T1000 (cell line): ENCODE data around the gene NR2C2AP.
"Not testable (repeated sequence)": the region's sequence is repeated elsewhere in the genome, so short reads cannot be mapped to it uniquely, and the experiment has no call there.

Source experiments
- DNase-seq: peaks from one replicate; lab custom pipeline; 2025; ENCODE audit warnings: mixed read lengths; lab: John Stamatoyannopoulos, UW

The NR2C2AP gene

DNA sequence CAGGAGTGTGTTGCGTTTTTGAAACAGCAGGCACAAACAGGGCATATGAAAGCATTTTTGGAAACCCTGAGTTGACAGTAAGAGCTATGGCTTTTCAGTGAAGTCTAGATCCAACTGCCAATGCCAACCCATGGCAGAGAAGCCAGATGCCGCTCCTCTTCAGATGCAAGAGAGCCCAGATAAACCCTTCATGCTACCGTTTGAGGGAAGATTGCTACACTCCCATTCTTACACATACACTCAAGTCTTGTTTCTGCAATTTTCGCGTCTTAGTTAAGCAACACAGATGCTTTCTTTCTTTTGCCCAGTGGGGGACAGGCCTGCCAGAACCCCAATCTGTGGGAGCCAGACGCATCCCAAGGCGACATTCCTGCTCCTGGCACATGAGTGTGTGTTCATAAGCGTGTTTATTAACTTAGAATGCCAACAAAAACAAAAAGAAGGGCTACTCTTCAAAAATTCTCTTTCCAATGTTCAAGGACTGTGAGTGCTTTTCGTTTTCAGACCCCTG lies 21.7 kb downstream of the NR2C2AP start:
- DNase-seq, result no peak

DNA sequence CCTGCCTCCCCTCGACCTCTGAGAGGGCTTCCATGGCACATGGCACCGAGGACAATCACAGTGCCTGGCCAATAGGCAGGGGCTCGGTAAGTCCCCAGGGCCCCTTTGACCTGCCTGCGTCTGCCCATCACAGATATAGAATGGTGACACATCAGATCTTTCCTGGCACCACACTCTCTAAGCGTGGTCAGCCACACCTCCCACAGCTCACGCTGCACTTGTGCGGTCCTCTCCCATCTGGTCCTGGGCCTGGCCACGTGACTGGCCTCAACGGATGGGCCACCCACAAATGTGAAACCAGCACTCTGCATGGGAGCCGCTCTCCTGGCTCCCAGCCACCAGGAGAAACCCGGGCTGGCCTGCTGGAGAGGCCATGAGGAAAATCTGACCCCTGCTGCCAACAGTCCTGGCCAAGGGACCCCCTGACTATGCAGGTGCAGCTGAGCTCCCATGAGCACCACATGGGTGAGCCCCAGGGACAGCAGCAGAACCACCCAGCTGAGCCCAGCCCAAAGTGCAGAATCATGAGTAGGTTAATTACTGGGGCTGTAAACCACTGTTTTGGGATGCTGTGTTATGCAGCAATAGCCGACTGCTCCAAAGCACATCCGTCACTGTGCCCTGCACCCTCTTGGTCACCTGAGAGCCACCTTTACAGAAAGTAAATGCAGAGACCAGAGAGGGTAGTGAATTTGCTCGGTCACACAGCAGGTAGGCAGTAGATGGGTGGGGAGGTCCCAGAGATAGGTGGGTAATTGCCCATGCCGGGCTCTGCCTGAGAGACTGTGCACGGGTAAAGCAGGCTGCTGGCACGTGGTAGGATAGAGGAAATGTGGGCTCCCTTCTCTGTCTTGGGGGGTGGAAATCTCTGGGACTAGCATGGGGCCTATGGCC lies 23.4 kb downstream of the NR2C2AP start:
- DNase-seq, result no peak

DNA sequence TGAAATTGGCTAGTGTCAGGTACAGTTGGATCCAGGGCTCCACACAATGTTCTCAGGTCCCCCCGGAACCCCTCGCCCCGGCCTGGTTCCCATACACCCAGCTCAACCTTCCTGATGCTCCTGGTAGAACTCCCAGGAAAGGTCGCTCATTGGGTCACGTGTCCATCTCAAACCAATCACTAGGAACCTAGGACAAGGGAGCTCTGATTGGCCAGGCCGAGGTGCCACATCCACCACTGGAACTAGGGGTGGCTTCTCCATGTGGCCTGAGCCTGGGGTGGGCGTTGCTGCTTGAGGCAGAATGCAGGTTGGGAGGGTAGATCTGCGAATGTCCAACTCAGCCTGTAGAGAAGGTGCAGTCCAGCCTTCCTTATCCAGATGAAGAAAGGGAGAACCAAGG lies 26.3 kb downstream of the NR2C2AP start:
- DNase-seq, result no peak

DNA sequence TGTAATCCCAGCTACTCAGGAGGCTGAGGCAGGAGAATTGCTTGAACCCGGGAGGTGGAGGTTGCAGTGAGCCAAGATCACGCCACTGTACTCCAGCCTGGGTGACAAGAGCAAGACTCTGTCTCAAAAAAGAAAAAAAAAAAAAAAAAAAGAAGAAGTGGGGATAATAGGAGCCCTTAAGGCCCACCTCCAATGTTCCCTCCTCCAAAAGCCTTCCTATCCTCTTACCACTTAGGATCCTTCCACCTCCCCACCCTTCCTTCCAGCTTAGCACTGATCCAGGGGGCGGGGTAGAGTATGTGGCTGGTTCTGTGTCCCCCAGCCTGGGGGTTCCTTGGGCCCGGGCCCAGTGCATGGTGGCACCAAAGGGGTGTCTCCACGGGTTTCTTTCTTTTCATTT lies 30.0 kb downstream of the NR2C2AP start:
- DNase-seq, result not testable (repeated sequence)

DNA sequence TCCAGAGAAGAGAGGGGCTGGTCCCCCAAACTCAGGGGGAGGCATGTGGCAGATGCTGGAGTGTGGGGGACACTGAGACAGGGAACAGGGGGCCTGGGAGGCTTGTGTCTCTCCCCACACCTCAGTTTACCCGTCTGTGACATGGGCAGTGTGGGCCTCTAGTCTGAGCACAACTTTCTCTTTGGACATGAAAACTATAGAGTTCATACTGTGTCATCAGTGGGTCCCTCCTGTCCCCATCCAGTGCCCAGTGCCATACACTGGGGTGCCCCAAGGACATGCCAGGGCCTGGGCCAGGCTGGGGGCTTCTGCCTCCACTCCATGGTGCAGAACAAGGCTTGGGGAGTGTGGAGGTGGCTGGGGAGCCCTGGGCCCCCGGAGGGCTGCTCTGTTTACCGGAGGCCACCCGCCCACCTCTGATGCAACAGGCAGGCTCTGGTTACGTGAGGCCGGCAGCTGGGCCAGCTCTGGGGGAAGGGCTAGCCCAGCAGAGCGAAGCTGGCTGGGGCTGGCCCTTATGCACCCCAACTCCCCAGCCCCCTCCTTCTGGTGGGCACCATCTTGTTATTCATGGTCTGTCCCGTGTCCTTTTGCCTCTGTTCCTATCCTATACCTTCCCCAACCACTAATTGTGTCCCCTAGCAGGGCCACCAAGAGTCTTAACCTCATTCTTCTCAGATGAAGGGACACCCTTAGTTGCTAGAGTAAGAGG lies 31.2 kb downstream of the NR2C2AP start:
- no peak for DNase-seq

DNA sequence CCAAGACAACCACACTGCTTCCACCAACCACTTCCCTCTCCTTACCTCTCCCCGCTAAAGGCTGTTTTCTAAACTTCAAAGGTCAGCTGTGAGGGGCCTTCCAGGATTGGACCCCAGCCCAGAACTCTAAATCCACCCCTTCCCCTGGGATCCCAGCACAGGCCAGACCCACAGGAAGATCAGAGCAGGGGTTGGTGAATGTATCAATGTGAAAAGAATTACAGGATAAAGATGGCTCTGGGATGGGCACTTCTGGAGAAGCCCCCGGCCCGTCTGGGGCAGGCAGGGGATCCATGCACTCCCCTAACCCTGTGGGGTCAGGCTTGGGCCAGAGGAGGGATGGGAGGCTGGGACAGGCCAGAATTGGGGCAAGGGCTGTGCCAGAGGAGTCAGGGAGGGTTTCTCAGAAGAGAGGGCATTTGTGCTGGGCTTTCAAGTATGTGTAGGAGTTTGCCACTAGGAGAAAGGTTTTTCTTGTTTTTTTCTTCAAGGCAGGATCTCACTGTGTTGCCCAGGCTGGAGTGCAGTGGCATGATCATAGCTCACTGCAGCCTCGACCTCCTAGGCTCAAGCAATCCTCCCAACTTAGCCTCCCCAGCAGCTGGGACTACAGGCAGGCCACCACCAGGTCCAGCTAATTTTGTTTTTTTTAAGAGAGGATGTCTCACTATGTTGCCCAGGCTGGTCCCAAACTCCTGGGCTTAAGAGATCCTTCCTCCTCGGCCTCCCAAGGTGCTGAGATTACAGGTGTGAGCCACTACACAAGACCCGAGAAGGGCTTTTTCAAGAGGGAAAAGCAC lies 32.1 kb downstream of the NR2C2AP start:
- DNase-seq, result no peak

DNA sequence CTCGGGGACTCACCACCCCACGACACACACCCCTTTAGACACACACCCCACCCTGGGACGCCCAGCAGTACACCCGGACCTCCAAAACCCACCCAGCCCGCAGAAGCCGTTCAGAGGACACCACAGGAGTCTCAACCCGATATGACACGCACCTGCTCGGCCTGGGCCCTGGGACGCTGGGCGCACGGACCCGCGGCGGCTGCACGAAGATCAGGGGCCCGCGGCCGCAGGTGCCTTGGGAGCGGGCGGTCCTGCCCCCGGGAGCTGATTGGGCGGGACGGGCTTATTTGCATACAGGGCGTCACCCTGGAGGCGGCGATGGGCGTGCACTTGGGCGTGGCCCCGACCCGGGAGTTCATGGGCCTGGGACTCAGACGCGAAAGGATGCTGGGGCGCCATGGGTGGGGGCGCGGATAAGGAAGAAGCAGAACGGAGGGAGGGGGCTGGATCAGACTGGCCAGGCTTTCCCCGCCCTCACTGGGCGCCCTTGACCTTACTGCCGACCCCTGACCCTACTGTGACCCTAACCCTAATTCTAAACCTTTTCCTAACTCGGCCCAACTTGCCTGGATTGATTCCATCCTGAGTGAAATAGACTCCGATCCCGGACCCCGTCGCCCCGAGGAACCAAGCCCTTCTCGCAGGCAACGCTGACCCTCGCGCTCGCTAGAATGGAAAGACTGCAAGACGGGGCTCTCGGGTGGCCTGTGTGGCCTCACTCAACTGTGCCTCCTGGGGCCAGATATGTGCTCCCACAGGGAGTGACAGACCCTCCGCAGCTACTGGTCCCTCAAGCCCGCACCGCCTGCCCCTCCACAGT lies 33.0 kb downstream of the NR2C2AP start, which contains the start of gene MEF2B:
Gene MEF2B (minus strand): TSS at position 211 of the 820 bp plus-strand sequence. CDS start 19,528 bp downstream, outside the sequence.
- DNase-seq, result no peak

DNA sequence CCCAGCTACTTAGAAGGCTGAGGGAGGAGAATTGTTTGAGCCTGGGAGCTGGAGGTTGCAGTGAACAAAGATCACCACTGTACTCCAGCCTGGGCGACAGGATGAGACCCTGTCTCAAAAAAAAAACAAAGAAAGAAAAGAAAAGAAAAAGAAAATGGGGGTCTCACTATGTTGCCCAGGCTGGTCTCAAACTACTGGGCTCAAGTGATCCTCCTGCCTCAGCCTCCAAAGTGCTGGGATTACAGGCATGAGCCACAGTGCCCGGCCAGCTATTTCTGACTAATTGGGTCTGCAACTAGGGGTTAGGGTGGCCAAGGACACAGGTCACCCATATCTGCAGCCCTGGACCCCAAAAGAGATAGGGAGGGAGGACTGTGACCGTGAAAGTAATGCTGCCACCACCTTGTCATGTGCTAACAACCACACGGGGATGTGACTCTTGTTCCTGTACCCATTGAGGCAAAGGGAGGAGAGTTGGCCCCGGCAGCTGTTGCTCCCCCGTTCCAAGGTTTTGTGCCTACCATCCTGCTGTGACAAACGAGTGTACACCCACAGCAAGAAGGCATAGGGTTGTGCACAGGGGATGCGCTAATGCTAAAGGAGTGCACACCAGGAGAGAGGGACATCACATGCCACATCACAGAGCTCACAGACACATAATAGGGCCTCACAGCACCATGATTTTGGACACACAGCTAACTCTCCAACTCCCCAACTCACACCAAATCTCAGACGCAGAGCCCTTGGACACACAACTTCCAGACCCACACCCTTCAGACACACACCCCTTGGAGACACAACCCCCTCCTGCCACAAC lies 33.8 kb downstream of the NR2C2AP start:
- DNase-seq, result no peak

DNA sequence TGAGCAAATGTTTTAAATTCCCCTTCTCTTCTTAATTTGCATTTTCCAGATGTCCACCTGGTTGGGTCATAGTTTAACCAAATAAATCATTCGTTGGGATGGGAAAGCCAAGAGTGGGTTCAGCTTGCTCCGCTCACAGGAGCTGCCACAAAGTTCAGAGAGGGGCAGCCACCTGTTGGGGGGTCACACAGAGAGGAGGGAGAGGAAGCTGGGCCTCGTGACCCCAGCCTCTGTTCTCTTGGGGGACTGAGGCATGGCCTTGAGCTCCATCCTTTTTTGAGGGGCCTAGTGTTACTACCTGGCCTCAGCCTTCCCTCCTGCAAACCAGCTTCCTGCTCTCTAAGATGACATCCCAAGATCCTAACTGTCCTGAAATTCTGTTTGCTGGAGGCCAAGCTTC lies 35.6 kb downstream of the NR2C2AP start:
- no peak for DNase-seq

DNA sequence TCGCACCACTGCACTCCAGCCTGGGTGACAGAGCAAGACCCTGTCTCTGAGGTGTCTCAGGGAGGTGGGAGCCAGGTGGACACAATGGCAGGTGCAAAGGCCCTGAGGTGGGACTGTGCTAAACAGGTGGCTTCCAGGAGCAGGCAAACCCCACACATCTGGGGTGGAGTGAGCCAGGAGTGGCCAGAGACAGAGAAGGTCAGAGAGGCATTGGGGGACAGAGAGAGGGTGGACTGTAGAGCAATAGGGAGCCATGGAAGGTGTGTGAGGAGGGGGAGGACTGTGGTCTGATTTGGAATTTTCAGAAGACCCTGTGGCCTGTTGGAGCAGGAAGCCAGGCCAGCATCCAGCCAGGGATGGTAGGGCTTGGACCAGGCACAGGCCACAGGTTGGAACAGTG lies 37.8 kb downstream of the NR2C2AP start:
- no peak for DNase-seq

DNA sequence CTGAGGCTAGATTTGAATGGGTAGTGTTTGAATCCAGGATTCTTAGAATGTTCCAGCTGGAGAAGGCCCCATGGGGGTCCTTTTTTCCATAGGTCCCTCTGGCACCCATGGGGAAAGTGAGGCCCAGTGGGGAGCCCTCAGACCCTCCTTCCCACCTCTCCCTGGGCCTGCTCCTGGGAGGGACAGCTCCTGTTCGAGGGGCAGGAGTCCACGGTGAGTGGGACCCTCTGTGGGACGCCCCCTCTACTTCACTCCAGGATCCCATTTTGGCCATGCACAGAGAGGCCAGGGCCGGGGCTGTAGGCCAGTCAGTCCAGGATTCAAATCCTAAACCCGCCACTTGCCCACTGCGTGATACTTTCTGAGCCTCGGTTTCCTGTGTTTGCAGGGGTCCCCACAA lies 40.7 kb downstream of the NR2C2AP start:
- no peak for DNase-seq

DNA sequence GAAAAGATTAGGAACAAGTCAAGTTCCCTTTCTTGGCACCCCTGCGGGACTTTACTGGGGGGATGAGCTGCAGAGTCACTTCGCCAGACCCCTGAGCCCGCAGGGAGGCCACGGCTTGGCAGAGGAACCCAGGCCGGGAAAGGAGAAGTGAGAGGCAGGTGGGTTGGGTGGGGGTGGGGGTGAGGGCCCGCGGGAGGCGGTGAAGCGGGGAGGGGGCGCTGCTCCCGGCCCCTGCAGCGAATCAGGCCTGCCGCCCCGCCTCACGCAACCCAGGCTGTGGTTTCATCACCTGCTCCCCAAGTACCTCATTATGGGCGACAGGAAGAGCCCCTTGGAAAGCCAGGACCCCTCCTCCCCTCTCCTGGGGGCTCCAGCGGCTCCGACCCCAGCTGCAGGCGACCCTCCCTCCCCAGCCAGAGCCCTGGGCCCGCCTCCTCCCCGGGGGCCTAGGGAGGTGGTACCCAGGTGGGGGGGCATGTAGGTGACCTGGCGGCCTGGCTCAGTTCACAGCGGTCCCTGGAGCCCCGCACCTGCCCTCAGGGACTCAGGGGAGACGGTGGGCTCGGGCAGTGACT lies 42.7 kb downstream of the NR2C2AP start:
- DNase-seq, result no peak

DNA sequence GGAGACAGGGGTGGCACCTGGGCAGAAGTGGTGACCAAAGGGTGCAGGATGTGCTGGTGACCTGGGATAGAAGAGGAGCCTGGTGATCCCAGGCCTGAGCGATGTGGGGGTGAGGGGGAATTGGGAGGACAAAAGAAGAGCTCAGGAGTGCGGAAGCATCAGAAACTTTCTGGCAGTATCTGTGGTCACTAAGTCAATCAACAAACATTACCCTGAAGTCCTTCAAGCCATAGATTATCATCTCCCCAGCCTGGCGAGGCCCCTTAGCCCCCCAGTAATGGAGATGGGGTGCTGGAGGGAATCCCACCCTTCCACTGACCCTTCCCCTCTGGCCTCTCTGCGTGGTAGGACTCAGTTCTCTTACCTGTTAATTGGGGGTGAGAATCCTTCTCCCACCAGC lies 43.7 kb downstream of the NR2C2AP start:
- DNase-seq, result no peak

DNA sequence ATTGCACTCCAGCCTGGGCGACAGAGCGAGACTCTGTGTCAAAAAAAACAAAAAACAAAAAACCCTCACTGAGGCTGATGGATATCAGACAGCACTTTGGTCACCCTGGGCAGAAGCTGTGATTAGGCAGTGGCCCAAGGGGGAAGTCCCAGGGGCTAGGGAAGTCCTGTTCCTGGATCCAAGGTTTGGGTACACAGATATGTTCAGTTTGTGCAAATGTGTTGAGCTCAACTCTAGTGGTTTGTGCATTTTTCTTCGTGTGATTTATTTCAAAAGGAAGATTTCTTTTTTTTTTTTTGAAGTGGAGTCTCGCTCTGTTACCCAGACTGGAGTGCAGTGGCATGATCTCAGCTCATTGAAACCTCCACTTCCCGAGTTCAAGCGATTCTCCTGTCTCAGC lies 45.4 kb downstream of the NR2C2AP start:
- DNase-seq, result no peak

DNA sequence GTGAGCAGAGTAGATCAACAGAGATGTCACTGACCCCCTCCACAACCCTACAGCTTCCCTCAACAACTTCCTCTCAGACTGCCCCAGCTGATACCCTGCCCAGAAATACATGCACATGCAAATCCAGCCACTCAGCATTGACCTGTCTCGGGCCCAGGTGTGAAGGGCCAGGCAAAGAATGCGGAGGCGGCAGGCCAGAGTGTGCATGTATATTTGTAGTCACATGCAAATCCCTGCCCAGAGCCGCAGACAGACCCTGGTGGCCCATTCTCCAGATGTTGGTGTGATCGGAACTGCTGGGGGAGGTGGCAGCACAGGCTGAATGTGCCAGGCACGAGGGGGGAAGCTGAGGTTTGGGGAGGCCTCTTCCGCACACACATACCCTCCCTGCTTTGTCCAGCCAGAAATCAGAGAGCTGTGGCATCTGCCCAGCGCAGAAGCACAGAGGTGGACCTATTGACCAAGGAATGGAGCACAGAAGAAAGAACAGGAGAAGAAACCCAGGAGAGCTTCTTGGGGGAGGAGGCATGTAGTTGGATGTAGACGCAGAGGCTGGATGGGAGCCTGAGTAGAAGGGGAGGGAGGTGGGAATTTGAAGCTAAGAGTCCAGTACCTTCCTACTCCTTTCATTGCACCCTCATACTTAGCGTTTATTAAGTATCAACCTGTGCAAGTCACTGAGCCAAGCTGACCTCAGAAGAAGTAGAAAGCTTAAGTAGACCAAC lies 47.6 kb downstream of the NR2C2AP start:
- no peak for DNase-seq

DNA sequence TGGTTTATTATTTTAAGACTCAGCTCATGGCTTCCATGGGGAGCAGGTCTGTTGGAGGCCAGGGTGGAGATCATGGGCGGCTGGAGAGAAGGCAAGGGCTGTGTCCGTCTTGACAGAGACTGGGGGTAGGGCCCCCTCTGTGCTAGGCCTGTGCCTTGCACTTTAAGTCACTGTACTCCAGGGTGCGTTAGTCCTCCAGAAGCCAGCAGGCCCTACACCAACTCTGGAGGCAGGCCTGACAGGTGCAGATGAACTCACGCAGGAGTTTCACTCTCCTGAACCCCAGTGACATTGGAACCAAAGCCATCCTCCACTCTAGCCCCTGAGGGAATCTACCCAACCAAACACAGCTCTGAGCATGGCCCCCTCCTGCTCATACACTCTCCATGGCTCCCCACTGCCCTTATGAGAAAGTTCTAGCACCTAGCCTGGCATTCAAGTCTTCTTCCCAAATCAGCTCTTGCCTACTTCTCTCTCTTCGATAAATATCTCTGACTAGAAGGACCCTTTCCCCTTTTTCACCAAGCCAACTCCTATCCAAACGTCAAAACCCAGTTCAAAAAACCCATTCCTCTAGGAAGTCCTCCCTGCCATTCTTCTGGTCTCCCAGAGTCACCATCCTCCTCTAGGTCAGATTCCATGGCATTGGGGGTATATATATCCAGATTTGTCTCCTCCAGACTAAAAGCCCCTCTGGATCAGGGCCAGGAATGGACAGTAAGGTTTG lies 48.3 kb downstream of the NR2C2AP start:
- DNase-seq, result no peak

DNA sequence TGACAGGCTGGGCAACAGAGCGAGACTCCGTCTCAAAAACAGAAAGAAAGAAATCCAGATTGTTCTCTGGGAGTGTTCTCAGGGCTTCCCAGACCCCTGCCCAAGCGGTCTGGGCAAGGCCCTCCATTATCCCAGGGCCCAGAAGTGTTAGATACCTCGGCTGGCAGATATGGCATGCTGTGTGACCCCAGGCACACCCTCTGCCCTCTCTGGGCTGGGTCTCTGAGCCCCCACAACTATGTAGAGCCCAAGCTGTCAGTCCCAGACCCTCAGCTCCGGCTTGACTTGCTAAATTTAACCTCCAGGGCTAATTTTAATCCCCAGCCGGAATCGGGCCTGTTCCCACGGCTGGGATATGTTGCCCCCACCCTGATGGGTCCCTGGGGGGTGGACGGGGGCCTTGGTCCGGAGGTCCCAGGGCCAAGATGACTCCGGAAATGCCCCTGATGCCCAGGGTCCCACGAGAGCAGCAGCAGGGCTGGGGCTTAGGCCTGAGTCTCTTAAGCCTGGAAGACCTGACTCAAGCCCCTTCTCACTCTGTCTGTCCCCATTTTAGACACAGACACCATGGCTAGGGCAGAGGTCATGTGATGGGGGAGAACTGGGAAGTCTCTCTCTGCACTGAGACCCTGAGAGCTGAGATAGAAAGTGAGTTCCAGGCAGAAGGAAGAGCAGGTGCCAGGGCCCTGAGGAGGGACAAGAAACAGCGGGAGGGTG lies 50.4 kb downstream of the NR2C2AP start:
- DNase-seq, result no peak

DNA sequence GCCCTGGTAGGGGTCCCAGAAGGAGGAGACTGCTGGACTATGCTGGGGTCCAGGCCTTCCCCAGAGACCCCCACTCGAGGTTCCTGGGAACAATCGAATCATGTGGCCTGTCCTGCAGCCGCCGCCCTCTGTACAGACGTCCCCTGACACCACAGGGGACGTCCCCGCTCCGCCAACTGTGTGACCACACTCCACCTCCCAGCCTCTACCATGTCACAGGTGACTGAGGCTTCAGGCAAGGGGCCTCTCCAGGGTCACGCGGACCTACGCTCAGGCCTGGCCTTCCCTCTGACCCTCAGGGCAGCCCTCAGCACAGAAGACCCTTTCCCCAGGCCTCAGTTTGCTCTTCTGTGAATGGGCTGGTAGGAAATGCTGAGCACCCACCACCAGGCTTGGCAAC lies 51.8 kb downstream of the NR2C2AP start:
- no peak for DNase-seq
